Measurements from ENCODE around the gene ZNF699.

GRCh38 chr19:9329999-9330398, 20.4 kb upstream of the ZNF699 start:
- TF ChIP-seq POLR2A (IDR thresholded peaks at IDR 0.05) (no peak), CTCF (IDR thresholded peaks at IDR 0.05) (no peak), POLR2AphosphoS5 (IDR thresholded peaks at IDR 0.05) (no peak), EP300 (IDR thresholded peaks at IDR 0.05) (no peak)
